ENCODE measurements around the gene CCND1.

CCND1 gene

DNA sequence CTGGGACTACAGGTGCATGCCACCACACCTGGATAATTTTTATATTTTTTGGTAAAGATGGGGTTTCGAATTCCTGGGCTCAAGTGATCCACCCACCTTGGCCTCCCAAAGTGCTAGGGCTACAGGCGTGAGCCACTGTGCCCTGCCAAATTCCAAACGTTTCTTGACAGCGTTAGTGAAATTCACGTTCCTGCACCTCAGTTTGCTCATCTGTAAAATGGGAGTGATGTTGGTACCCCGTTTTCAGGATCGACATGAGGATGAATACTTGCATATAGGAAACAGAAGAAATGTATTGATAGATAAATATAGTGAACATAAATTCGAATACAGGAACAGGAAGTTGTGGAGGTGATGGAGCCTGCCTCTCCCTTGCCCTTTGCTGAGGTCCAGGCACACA lies 44.4 kb downstream of the CCND1 start:
- in situ Hi-C loops (cut with MboI; ENCODE audit: low sequenced_read_pairs), result loop anchor here (25.0 kb wide), 1 partner anchor 502 kb away; no protein-coding TSS in a partner anchor

DNA sequence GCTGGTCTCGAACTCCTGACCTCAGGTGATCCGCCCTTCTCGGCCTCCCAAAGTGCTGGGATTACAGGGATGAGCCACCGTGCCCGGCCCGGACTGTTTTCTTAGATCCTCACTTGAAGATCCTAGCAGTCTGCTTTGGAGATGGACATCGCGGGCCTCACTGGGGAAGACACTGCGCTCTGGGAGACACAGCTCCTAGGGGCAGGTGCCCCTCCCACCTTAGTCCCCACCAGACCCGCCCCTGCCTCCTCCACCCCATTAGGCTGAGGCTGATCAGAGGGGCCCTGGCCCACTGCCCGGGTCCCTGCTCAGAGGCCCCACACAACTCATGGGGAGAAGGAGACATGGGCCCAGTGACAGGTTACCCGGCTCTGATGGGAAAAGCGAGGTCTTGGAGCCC lies 45.5 kb downstream of the CCND1 start:
- in situ Hi-C loops (cut with MboI; ENCODE audit: low sequenced_read_pairs), result loop anchor here (25.0 kb wide), 1 partner anchor 501 kb away; no protein-coding TSS in a partner anchor

DNA sequence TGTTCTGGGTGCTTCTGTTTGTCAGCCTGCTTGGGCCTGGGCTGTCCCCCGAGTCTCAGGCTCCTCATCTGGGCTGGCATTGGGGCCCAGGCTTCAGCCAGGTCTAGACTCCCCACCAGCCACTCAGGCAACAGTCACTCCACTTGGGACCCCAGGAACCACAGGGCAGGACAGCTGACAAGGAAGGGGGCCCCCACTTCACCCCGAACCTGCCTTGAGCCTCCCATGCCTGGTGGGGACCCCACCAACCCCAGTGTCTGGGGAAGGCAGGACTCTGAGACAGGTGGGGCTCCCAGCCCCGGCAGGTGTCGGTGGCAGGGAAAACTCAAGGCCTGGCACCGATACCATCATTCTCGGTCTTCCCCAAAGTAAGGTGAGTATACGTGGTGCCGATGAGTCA lies 45.9 kb downstream of the CCND1 start:
- in situ Hi-C loops (cut with MboI; ENCODE audit: low sequenced_read_pairs), result loop anchor here (25.0 kb wide), 1 partner anchor 500 kb away; no protein-coding TSS in a partner anchor

DNA sequence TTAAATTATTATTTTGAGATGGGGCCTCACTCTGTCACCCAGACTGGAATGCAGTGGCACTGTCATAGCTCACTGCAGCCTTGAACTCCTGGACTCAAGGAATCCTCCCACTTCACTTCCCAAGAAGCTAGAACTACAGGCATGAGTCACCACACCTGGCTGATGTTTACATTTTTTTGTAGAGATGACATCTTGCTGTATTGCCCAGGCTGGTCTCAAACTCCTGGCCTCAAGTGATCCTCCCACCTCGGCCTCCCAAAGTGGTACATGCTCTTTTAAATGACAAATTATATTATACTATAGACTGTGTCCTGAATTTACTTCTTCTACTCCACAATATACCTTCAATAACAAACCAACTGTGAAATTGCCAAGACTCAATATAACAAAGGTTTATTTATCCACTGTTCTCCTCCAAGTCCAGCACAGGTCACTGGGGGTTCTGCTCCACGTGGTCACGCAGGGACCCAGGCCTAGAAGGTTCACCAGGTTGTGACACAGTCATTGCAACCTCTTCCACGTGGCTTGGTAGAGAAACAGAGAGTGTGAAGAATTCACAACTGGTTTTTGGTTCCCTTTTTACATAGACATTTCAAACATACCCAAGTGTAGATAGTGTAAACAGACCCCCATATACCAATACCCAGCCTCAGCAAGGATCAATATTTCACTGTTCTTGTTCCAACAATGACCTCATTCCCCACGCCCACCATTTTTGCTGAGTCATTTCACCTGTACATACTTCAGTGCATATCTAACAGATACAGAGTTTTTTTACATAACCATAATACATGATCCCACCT lies 47.2 kb downstream of the CCND1 start:
- in situ Hi-C loops (cut with MboI; ENCODE audit: low sequenced_read_pairs), result loop anchor here (25.0 kb wide), 1 partner anchor 499 kb away; no protein-coding TSS in a partner anchor

DNA sequence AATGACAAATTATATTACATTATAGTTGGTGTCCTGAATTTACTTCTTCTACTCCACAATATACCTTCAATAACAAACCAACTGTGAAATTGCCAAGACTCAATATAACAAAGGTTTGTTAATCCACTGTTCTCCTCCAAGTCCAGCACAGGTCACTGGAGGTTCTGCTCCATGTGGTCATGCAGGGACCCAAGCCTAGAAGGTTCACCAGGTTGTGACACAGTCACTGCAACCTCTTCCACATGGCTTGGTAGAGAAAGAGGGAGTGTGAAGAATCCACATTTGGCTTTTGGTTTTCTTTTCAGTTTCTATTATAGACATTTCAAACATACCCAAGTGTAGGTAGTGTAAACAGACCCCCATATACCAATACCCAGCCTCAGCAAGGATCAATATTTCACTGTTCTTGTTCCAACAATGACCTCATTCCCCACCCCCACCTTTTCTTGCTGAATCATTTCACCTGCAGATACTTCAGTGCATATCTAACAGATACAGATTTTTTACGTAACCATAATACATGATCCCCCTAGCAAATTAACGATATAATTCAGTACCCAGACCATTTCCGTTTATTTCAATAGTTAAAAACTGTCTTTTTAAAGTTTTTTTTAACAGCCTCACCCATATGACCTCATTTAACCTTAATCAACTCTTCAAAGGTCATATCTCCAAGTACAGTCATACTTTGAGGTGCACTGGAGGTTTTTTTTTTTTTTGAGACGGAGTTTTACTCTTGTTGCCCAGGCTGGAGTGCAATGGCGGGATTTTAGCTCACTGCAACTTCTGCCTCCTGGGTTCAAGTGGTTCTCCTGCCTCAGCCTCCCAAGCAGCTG lies 48.7 kb downstream of the CCND1 start:
- in situ Hi-C loops (cut with MboI; ENCODE audit: low sequenced_read_pairs), result loop anchor here (25.0 kb wide), 1 partner anchor 498 kb away; no protein-coding TSS in a partner anchor

DNA sequence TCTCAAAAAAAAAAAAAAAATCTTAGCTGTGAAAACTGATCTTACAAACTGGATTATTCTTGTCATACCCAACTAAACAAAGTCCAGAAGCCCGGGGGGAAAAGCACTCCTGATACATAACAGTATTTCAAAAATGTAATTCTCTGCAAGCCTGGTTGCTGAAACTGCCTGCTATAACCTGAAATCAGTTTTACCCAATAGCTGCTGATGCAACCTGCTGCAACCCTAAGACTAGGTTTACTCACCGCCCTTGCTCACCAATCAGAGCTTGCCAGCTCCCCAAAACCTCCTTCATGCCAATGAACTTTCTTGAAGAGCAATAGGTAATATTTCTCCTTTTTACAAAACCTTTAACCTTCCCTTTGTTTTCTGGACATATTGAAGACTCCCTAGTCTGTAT lies 50.5 kb downstream of the CCND1 start:
- in situ Hi-C loops (cut with MboI; ENCODE audit: low sequenced_read_pairs), result loop anchor here (25.0 kb wide), 1 partner anchor 496 kb away; no protein-coding TSS in a partner anchor

DNA sequence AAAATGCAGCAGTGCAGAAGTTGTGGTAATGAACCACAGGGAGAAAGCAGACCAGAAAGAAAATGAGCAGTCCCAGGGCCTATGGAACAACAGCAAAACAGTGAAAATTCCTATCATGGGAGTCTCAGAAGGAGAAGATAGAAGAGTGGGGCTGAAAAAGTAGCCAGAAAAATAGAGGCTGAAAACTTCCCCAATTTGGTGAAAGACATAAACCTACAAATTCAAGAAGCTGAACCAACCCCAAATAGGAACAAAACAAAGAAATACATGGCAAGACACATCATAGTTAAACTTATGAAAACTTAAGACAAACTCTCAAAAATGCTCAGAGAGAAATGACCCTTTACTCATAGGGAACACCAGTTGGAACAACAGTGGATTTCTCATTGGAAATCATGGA lies 51.5 kb downstream of the CCND1 start:
- in situ Hi-C loops (cut with MboI; ENCODE audit: low sequenced_read_pairs), result loop anchor here (25.0 kb wide), 1 partner anchor 495 kb away; no protein-coding TSS in a partner anchor

DNA sequence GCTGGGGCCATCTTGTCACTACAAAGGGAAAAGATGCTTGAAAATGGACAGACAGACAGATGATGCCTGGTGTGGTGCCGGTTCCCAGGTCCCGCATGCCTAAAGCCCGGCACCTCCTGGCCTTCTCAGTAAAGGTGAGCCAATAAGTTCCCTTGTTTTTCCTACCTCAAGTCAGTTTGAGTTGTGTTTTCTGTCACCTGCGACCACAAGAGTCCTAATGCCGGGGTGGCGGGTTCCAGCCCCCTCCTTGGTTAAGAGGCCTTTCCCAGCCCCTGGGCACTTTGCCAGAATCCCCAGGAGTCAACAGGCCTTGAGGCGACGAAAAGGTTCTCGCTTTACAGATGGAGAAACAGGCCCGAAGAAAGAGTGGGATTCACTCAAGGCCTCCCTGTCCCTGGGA lies 53.8 kb downstream of the CCND1 start:
- in situ Hi-C loops (cut with MboI; ENCODE audit: low sequenced_read_pairs), result loop anchor here (25.0 kb wide), 1 partner anchor 493 kb away; no protein-coding TSS in a partner anchor

DNA sequence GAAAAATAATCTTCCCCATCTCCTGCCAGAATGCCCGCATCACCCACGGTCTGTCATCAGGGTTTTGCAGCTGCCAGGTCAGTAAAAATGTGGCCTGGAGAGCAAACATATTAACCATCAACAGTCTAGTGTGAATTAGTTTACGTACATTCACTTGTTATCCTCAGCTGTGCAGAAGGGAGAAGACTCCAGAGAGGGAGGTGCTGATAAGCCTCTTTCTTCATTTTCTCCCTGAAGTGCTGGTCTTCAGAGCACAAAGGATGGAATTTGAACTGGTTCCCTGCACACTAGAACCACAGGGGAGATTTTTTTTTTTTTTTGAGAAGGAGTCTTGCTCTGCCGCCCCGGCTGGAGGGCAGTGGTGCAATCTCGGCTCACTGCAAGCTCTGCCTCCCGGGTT lies 54.6 kb downstream of the CCND1 start:
- in situ Hi-C loops (cut with MboI; ENCODE audit: low sequenced_read_pairs), result loop anchor here (25.0 kb wide), 1 partner anchor 492 kb away; no protein-coding TSS in a partner anchor

DNA sequence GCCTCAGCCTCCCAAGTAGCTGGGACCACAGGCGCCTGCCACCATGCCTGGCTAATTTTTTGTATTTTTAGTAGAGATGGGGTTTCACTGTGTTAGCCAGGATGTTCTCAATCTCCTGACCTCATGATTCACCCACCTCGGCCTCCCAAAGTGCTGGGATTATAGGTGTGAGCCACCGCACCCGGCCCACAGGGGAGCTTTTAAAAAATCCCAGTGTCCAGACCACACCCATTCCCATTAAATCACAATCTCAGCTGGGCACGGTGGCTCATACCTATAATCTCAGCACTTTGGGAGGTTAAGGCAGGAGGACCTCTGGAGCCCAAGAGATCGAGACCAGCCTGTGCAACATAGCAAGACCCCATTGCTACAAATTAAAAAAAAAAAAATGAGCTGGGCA lies 55.0 kb downstream of the CCND1 start:
- in situ Hi-C loops (cut with MboI; ENCODE audit: low sequenced_read_pairs), result loop anchor here (25.0 kb wide), 1 partner anchor 491 kb away; no protein-coding TSS in a partner anchor

DNA sequence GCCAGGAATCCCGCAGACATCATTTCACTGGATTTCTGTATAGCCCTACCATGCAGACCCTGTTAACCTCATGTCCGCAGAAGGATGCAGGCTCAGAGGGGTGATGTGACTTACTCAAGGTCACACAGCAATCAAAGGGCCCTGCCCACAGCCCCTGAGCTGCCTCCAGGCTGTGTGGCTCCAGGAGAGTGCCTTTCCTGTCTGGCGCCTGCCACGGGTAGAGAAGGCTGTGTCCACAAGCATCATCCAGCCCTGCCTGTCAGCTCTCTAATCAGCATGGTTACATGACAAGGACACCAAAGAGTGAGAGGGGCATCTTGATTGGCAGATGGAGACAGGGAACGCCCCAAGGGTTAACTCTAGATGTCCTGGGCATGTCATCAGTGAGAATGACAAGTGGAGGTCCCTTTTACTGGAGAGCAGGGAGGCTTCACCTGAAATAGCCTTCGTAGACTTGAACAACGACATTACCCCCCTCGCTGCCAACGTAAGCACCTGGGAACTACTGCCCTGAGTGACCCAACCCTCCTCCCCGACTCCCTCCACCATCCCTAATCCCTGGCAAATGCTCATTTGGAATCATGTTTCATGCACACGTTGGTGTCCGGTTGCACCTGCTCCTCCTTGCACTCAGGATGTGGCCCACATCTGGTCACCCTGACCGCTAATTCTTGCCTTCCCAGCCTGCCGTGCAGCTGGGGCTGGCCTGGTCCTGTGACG lies 56.0 kb downstream of the CCND1 start:
- in situ Hi-C loops (cut with MboI; ENCODE audit: low sequenced_read_pairs), result loop anchor here (25.0 kb wide), 1 partner anchor 490 kb away; no protein-coding TSS in a partner anchor

DNA sequence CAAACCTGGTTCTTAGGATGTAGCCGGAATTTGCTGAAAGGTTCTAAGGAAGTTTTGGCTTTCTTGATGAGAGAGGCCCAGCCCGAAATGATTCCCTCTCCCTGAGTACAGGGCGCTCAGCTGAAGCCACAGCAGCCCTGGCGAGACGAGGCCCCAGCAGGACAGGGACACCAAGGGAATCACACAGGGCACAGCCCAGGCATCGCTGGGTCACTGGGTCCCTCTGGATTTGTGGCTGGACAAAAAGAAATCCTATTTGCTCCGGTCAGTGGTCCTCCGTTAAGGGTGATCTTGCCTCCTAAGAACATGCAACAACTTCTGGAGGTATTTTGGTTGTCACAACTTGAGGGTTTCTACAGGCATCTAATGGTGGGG lies 56.5 kb downstream of the CCND1 start:
- in situ Hi-C loops (cut with MboI; ENCODE audit: low sequenced_read_pairs), result loop anchor here (25.0 kb wide), 1 partner anchor 490 kb away; no protein-coding TSS in a partner anchor

DNA sequence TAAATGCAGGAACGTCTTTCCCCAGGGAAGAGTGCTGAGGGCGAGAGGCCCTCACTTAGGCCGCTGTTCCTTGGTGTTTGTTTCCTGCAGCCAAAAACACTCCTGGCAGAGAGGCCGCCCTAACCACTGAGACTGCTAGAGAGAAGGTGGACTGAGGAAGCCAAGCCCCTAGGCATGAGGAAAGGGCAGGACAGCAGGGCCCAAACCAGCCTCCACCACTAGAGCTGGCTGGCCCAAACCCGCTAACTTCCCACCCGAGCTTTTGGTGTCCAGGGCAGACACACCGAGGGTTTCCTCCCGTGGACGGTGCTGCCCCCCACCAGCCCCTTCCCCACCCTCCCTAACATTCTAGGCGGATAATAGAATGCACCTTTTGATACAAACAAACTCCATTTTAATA lies 56.9 kb downstream of the CCND1 start:
- in situ Hi-C loops (cut with MboI; ENCODE audit: low sequenced_read_pairs), result loop anchor here (25.0 kb wide), 1 partner anchor 489 kb away; no protein-coding TSS in a partner anchor

DNA sequence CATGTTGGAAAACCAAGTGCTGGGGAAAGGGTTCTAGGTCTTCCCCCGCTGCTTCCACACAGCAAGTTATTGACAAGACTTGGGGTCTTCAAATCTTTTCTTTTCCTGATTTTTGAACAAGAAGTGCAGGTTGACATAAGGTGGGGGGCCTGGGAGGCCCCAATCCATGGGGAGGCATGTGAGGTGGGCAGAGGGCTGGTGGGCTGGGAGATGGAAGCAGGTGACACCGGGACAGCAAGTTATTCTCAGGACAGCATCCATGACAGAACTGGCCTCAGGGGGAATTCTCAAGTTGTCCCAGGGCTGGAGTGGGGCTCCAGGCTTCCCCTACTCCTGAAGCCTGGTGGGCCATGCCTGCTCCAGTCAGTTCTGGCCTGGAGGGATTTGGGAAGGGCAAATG lies 57.4 kb downstream of the CCND1 start:
- in situ Hi-C loops (cut with MboI; ENCODE audit: low sequenced_read_pairs), result loop anchor here (25.0 kb wide), 1 partner anchor 489 kb away; no protein-coding TSS in a partner anchor

DNA sequence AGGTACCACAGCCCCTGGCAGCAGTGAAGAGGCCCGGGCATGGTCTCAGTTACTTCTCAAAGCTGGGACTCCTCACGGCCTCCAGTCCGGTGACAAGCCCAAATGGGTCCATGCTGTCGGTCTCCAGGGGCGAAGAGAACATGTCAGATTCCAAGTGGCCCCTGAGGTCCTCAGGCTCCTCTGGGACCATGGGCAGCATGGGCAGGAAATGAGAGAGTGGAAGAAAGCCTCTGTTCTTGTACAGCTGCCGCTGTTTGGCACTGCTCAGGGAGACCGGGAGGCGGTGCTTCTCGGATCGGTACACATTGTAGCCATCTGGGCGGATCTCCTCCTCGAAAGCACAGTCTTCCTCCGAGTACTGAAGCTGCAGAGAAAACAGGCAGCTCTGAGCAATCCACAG lies 58.3 kb downstream of the CCND1 start:
- in situ Hi-C loops (cut with MboI; ENCODE audit: low sequenced_read_pairs), result loop anchor here (25.0 kb wide), 1 partner anchor 488 kb away; no protein-coding TSS in a partner anchor

DNA sequence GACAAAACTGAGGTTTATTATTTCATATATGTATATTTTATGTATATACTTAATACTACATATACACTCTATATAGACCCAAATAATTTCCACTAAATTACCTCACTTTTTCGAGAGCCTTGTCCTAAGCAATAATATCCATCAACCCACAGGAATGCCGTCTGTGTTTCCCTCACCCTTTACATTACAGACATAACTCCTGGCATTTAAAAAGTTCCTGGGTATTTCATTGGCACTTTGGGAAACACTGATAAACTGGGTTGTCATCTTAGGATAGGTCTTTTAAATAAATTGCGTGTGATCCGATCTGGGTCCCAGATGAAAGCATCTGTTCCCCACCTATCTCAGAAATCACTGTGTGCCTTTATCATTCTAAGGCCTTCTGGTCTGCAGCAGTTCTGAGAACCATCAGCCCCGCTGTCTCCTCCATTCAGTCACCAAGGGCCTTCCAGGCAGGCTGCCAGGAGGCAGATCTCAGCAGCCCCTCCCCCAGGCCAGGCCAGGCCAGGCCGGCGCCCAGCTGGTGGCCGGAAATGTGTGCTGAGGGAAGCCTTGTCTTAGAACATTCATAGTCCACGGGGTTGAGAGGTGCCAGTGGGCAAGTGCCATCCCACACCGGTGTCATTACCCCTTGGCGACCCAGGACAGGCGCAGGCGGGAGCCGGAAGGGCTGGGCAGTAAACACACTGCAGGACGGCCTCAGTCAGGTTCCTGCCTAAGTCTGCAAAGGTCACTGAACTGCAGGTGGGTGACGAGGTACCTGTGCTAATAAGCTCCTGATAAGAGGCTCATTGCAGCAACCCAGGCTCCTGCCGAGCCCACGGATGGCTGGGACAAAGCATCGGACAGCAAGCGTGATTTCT lies 59.6 kb downstream of the CCND1 start:
- in situ Hi-C loops (cut with MboI; ENCODE audit: low sequenced_read_pairs), result loop anchor here (25.0 kb wide), 1 partner anchor 187 kb away; no protein-coding TSS in a partner anchor

DNA sequence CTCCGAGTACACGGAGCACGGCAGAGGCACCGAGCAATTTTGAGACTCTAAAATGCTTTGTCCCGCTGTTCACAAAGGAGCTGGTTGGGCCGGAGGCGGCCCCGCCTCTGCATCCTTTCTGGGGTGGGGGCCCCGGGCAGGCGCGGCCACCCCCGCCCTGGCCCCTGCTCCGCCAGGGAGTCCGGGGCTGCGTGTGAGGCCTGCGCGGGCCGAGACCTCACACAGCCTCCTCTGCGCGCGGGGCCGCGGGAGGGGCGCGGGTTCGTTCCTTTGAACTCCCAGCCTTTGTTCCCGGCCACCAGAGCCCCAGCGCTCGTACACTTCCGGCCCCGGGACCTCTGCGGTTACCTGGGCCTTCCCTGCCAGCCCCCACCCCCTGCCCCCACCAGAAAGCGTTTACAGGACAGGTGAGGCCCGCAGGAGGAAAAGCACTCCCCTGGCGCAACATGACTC lies 61.3 kb downstream of the CCND1 start:
- in situ Hi-C loops (cut with MboI; ENCODE audit: low sequenced_read_pairs), result loop anchor here (25.0 kb wide), 1 partner anchor 185 kb away; no protein-coding TSS in a partner anchor

DNA sequence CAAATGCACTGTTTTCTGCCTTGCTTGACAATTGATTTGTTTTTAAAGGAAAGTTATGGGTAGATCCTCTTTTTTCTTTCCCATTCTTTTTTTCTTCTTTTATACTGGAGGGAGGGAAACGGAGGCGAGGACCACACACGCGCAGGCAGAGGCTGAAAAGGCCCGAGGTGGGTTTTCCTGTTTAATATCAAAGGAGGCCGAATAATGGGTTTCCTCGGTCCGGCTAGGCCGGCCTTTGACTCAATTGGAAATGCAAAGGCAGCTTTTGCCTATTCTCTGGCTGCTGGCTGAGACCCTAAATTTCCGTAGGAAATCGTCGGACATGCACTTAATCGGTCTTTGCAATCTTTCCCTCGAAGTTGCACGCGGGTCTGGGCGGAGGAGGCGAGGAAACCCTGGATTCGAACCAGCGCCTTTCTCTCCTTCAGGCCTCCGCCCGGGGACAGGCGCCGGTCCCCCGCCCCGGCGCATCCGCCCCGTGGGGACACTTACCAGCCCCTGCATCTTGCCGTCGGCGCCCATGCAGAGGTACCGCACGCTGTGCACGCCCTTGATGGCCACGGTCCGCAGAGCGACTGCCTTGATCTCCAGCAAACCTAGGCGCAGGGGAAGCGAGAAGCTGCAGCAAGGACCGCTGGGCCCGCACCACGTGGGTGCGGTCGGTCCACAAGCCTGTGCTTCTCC lies 62.0 kb downstream of the CCND1 start:
- in situ Hi-C loops (cut with MboI; ENCODE audit: low sequenced_read_pairs), result loop anchor here (25.0 kb wide), 1 partner anchor 184 kb away; no protein-coding TSS in a partner anchor

DNA sequence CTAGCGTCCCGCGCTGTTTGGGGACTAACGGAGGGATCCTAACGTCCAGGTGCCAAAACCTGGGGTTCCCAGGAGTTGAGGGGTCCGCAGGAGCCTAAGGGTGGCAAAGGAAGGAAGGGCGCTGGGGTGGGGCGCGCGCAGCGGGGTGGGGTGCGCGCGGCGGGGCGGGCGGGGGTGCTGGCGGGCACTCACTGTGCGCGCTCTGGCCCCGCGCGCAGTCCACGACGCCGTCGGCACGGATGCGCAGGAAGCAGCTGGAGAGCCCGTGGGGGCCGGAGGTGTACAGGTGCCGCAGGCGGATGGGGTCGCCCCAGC lies 62.5 kb downstream of the CCND1 start:
- in situ Hi-C loops (cut with MboI; ENCODE audit: low sequenced_read_pairs), result loop anchor here (25.0 kb wide), 1 partner anchor 184 kb away; no protein-coding TSS in a partner anchor
